WTC11 (cell line): ENCODE data around the gene FAS. TPM values are rescaled to one million over a fixed set of nuclear protein-coding genes. Genes with fewer than 3 reads are reported as not detected.

Source experiments
- ATAC-seq: fragments of 200-7000 bp; cut with Tn5 transposase; 2 replicates; pipeline ENCODE4 v1.10.0; 2021; ENCODE audit warnings: mild to moderate bottlenecking, moderate library complexity
- CTCF ChIA-PET: fragments of 300-600 bp; sonication (Branson Sonifier 250); formaldehyde crosslinking; loops from one replicate; lab custom pipeline; 2021; ENCODE audit warnings: antibody characterized with exemption; lab: Charles Lee
- POLR2A ChIA-PET: fragments of 350-600 bp; sonication (Branson Sonifier 250); formaldehyde crosslinking; loops from one replicate; lab custom pipeline; 2021; ENCODE audit warnings: antibody characterized with exemption; lab: Charles Lee
- DNase-seq: peaks from one replicate; pipeline ENCODE4 v3.0.0; 2021; ENCODE audit warnings: low spot score
- H3K27ac Mint-ChIP-seq: 2 replicates; pipeline ENCODE4 v1.8.0; 2021; ENCODE audit warnings: mixed read lengths
- H3K27me3 Mint-ChIP-seq: 2 replicates; pipeline ENCODE4 v1.8.0; 2021; ENCODE audit warnings: low read depth, mild to moderate bottlenecking, moderate library complexity, mixed read lengths
- H3K36me3 Mint-ChIP-seq: 2 replicates; pipeline ENCODE4 v1.8.0; 2021; ENCODE audit warnings: mixed read lengths
- H3K4me1 Mint-ChIP-seq: 2 replicates; pipeline ENCODE4 v1.8.0; 2022; ENCODE audit warnings: mixed read lengths
- H3K4me3 Mint-ChIP-seq: 2 replicates; pipeline ENCODE4 v1.8.0; 2021; ENCODE audit warnings: mild to moderate bottlenecking, moderate library complexity, mixed read lengths
- H3K9me3 Mint-ChIP-seq: 2 replicates; pipeline ENCODE4 v1.8.0; 2021; ENCODE audit warnings: mixed read lengths
- ATF1 ChIP-seq: sonication (generic); formaldehyde crosslinking; IDR thresholded peaks from 2 replicates; pipeline ENCODE4 v1.8.1; 2023; ENCODE audit warnings: mild to moderate bottlenecking, moderate library complexity, missing genetic modification reagents
- ATF6 ChIP-seq: sonication (generic); formaldehyde crosslinking; IDR thresholded peaks from 2 replicates; pipeline ENCODE4 v1.8.1; 2023; ENCODE audit warnings: mild to moderate bottlenecking, missing genetic modification reagents
- CBFB ChIP-seq: sonication (generic); formaldehyde crosslinking; IDR thresholded peaks from 2 replicates; pipeline ENCODE4 v1.8.1; 2022; ENCODE audit warnings: mild to moderate bottlenecking, low read depth, missing genetic modification reagents
- ELF4 ChIP-seq: sonication (generic); formaldehyde crosslinking; IDR thresholded peaks from 2 replicates; pipeline ENCODE4 v1.8.1; 2022; ENCODE audit warnings: low read depth, mild to moderate bottlenecking, moderate library complexity, missing genetic modification reagents
- ESRRA ChIP-seq: sonication (generic); formaldehyde crosslinking; IDR thresholded peaks from 2 replicates; pipeline ENCODE4 v1.8.1; 2022; ENCODE audit warnings: mild to moderate bottlenecking, missing genetic modification reagents, borderline replicate concordance
- HMGA2 ChIP-seq: fragments of 250-450 bp; sonication (Bioruptor Pico); IDR thresholded peaks from 2 replicates; pipeline ENCODE4 v1.4.0; 2021; ENCODE audit warnings: mild to moderate bottlenecking, moderate library complexity
- IRF1 ChIP-seq: sonication (generic); formaldehyde crosslinking; IDR thresholded peaks from 2 replicates; pipeline ENCODE4 v1.8.0; 2023; ENCODE audit warnings: missing genetic modification reagents
- IRF2 ChIP-seq: sonication (generic); formaldehyde crosslinking; IDR thresholded peaks from 2 replicates; pipeline ENCODE4 v1.8.0; 2022; ENCODE audit warnings: low read depth, missing genetic modification reagents, borderline replicate concordance
- JAZF1 ChIP-seq: fragments of 250-450 bp; sonication (Bioruptor Pico); IDR thresholded peaks from 2 replicates; pipeline ENCODE4 v1.9.0; 2021; ENCODE audit warnings: moderate library complexity, mild to moderate bottlenecking, inconsistent platforms
- NFYB ChIP-seq: sonication (generic); formaldehyde crosslinking; conservative IDR thresholded peaks from 2 replicates; pipeline ENCODE4 v1.8.0; 2022; ENCODE audit warnings: low read depth, missing genetic modification reagents
- NR1H2 ChIP-seq: sonication (generic); formaldehyde crosslinking; IDR thresholded peaks from 2 replicates; pipeline ENCODE4 v1.9.0; 2021; ENCODE audit warnings: mild to moderate bottlenecking, moderate library complexity, missing genetic modification reagents
- OVOL2 ChIP-seq: fragments of 250-450 bp; sonication (Bioruptor Pico); IDR thresholded peaks from 2 replicates; pipeline ENCODE4 v1.9.0; 2021; ENCODE audit warnings: mild to moderate bottlenecking, borderline replicate concordance
- TP53 ChIP-seq: sonication (generic); formaldehyde crosslinking; IDR thresholded peaks from 2 replicates; pipeline ENCODE4 v1.8.1; 2023; ENCODE audit warnings: mild to moderate bottlenecking, missing genetic modification reagents
- ZMAT4 ChIP-seq: fragments of 250-450 bp; sonication (Bioruptor Pico); IDR thresholded peaks from 2 replicates; pipeline ENCODE4 v1.9.0; 2021; ENCODE audit warnings: mild to moderate bottlenecking
- ZNF232 ChIP-seq: sonication (generic); formaldehyde crosslinking; IDR thresholded peaks from 2 replicates; pipeline ENCODE4 v1.8.0; 2022; ENCODE audit warnings: mild to moderate bottlenecking, missing genetic modification reagents
- ZNF416 ChIP-seq: fragments of 250-450 bp; sonication (Bioruptor Pico); IDR thresholded peaks from 2 replicates; pipeline ENCODE4 v1.9.0; 2021; ENCODE audit warnings: mild to moderate bottlenecking, inconsistent platforms
- ZNF512 ChIP-seq: sonication (generic); formaldehyde crosslinking; IDR thresholded peaks from 2 replicates; pipeline ENCODE4 v1.8.1; 2022; ENCODE audit warnings: missing genetic modification reagents, borderline replicate concordance
- ZSCAN18 ChIP-seq: fragments of 250-450 bp; sonication (Bioruptor Pico); IDR thresholded peaks from 2 replicates; pipeline ENCODE4 v2.1.2; 2022; ENCODE audit warnings: mild to moderate bottlenecking, moderate library complexity
- total RNA-seq: library from RNA; stranded (reverse); gene quantifications from 3 replicates; pipeline ENCODE4 v1.2.3, GENCODE V29; 2021
- TF ChIP-seq, protein P1 (sequence below): sonication (generic); formaldehyde crosslinking; IDR thresholded peaks from 2 replicates; pipeline ENCODE4 v1.8.0; 2022; ENCODE audit warnings: mild to moderate bottlenecking, missing genetic modification reagents
- TF ChIP-seq, protein P2 (sequence below): fragments of 250-450 bp; sonication (Bioruptor Pico); conservative IDR thresholded peaks from 2 replicates; pipeline ENCODE4 v1.9.0; 2021; ENCODE audit warnings: mild to moderate bottlenecking

FAS gene
- total RNA-seq, 1 experiment from 2014 or later: 4.1 TPM

DNA sequence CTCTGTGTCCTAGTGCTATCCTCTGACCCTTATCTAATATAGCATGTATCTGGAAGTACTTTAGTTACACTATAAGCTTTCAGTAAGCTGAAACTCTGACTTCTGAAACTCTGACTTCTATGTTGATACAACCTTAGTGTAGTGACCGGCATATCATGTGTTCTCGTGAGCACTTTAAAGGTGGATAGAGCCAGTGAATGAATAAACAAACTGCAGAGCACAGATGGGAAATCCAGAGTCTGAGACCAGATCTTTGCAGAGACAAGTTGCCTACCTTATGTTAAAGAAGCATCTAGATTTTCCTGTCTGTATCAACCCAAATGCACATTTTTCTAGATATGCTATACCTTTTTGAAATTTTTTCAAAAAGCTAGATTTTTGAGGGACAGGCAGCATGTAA is 41.5 kb upstream of the FAS start:
- ATAC-seq (no peak), DNase-seq (no peak)
- Mint-ChIP-seq H3K27me3 (no peaks in the 10 kb centered on the region), H3K4me3 (no peak overlapping the region), H3K27ac (no peak overlapping the region), H3K36me3 (no peaks in the 10 kb centered on the region), H3K9me3 (no peaks in the 10 kb centered on the region), H3K4me1 (peaks cover 13% of the 10 kb centered on the region)
- TF ChIP-seq ZSCAN18 (CRISPR knock-in tag): no peak
- TF ChIP-seq, protein P1, sequence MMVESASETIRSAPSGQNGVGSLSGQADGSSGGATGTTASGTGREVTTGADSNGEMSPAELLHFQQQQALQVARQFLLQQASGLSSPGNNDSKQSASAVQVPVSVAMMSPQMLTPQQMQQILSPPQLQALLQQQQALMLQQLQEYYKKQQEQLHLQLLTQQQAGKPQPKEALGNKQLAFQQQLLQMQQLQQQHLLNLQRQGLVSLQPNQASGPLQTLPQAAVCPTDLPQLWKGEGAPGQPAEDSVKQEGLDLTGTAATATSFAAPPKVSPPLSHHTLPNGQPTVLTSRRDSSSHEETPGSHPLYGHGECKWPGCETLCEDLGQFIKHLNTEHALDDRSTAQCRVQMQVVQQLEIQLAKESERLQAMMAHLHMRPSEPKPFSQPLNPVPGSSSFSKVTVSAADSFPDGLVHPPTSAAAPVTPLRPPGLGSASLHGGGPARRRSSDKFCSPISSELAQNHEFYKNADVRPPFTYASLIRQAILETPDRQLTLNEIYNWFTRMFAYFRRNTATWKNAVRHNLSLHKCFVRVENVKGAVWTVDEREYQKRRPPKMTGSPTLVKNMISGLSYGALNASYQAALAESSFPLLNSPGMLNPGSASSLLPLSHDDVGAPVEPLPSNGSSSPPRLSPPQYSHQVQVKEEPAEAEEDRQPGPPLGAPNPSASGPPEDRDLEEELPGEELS (CRISPR knock-in tag): no peak
- TF ChIP-seq NR1H2 (CRISPR knock-in tag): no peak
- no peak for TF ChIP-seq IRF2
- no peak for TF ChIP-seq JAZF1 (CRISPR knock-in tag)
- no peak for TF ChIP-seq ELF4 (CRISPR knock-in tag)
- no peak for TF ChIP-seq HMGA2 (CRISPR knock-in tag)
- no peak for TF ChIP-seq ZMAT4 (CRISPR knock-in tag)
- no peak for TF ChIP-seq ZNF416
- TF ChIP-seq IRF1: no peak
- TF ChIP-seq ATF1 (CRISPR knock-in tag): no peak
- TF ChIP-seq NFYB (CRISPR knock-in tag): no peak
- no peak for TF ChIP-seq ZNF512 (CRISPR knock-in tag)
- no peak for TF ChIP-seq ESRRA (CRISPR knock-in tag)
- TF ChIP-seq ATF6 (CRISPR knock-in tag): no peak
- ChIA-PET POLR2A (no interaction called here), CTCF (no interaction called here)

DNA sequence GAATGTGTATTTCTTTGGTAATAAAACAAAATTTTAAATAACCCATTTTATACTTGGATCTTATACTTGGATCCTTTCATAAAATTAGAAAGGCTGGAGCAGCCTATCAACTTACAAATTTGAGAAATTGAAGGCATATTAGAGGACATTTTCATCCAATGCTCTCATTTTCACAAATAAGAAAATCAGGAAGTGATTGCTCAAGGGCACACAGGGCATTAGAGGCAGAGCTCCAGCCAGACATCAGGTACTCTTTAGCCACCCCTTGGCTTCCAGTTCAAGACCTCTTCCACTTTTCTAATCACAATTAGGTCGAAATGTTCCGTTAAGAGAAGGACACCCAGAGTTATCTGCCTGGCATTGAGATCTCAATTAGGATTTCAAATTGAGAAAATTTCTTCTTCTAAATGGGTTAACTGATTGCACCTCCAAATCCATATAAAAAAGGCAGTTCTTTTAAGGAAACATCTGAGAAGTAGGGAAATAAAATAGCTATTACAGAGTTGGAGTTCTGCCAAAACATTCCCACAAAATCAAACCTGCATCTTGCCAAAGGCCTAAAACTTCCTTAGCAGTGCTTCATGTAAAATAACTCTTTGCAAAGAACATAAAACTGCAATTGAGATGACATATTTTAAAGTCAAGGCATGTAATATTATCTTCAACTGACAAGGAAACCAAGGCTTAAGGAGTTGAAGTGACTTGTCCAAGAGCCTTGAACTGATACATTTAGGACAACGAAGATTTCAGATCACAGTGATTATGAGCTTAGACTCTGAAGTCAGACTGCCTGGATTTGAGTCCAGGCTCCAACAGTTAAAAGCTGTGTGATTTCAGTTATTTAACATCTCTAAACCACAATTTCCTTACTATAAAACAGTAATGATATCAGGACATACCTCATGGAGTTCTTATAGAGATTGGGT is 40.4 kb upstream of the FAS start:
- H3K4me1 Mint-ChIP-seq: peaks cover 13% of the 10 kb centered on the region
- H3K9me3 Mint-ChIP-seq: no peaks in the 10 kb centered on the region
- TF ChIP-seq ZNF232 (CRISPR knock-in tag) (no peak), TP53 (CRISPR knock-in tag) (no peak), OVOL2 (no peak), CBFB (no peak)
- TF ChIP-seq, protein P2, sequence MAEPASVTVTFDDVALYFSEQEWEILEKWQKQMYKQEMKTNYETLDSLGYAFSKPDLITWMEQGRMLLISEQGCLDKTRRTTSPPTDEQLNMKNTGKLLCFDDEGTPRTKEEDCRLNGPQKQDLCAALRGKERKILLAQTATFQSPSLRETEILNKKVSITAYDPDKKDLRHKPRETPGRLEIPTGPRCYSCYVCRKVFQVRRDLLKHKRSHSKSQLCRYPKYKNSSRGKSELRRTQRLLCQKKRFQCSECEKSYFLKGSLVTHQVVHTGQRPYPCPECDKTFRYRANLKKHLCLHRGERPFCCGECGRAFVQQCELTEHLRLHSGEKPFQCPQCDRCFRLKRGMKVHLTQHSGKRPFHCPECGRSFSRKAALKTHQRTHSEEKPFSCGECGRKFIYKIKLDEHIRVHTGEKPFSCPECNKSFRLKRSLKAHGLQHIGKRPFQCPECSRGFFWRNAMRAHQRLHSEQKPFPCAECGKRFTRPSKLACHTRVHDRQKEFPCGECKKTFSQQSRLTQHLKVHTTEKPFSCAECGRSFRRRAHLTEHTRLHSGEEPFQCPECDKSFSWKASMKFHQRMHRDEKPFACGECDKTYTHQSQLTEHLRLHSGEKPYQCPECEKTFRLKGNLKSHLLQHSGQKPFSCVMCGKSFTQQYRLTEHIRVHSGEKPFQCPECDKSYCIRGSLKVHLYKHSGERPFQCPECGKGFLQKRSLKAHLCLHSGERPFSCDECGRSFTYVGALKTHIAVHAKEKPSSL: no peak
- TF ChIP-seq, all 79 proteins: peak for 0
- H3K27ac Mint-ChIP-seq: no peak overlapping the region
- DNase-seq: no peak
- no peak overlapping the region for H3K4me3 Mint-ChIP-seq
- POLR2A ChIA-PET: no interaction called here
- no peak for ATAC-seq
- CTCF ChIA-PET: no interaction called here
- no peaks in the 10 kb centered on the region for H3K36me3 Mint-ChIP-seq
- no peaks in the 10 kb centered on the region for H3K27me3 Mint-ChIP-seq
